Psoas muscle (tissue), 8 donors: ENCODE results near the gene TNFAIP3. TPM values are rescaled to one million over a fixed set of nuclear protein-coding genes. Genes with fewer than 3 reads are reported as not detected.

ENCODE experiments used
- ATAC-seq, 4 donors: fragments of 200-7000 bp; cut with Tn5 transposase; one replicate each; pipeline ENCODE4 v1.9.1; 2020; ENCODE audit warnings: moderate library complexity in 3 of 4, mild to moderate bottlenecking in 2 of 4
- DNase-seq, 2 donors: peaks; one replicate each; pipeline ENCODE4 v3.0.0-alpha.2; 2020
- H3K27ac ChIP-seq: fragments of 200-600 bp; one replicate; pipeline ENCODE4 v1.8.0; 2022
- H3K27me3 ChIP-seq, 3 donors: fragments of 200-600 bp in 1 of 3; one replicate each; pipeline versions ENCODE4 v1.6.1 to v1.8.0; 2013 to 2022; ENCODE audit warnings: low read length in 2 of 3, mild to moderate bottlenecking in 2 of 3, moderate library complexity in 1 of 3; ENCODE audit not compliant: insufficient read depth in 3 of 3
- H3K36me3 ChIP-seq, 2 donors: fragments of 200-600 bp in 1 of 2; one replicate each; pipeline versions ENCODE4 v1.6.1 to v1.8.0; 2013 to 2022; ENCODE audit warnings: low read depth in 1 of 2, mild to moderate bottlenecking in 1 of 2, moderate library complexity in 1 of 2; ENCODE audit not compliant: insufficient read depth in 1 of 2
- H3K4me1 ChIP-seq: fragments of 200-600 bp; one replicate; pipeline ENCODE4 v1.8.0; 2022
- H3K4me3 ChIP-seq: fragments of 200-600 bp; one replicate; pipeline ENCODE4 v1.8.0; 2022; ENCODE audit warnings: mild to moderate bottlenecking
- H3K9me3 ChIP-seq: fragments of 200-600 bp; one replicate; pipeline ENCODE4 v1.8.0; 2022
- WGBS, 3 donors: extraction: QIAGEN DNeasy Blood & Tissue Kit; methylation state at CpG; one replicate each; pipeline versions ENCODE4 v1.1.6 to v1.1.7; 2013; 5-methylcytosine and 5-hydroxymethylcytosine counted together
- intact Hi-C, 2 donors: fragments of 100-400 bp; cut with DNase I; formaldehyde crosslinking; loops; one replicate each; pipeline versions ENCODE4 v1.11.0 to v1.14.2; 2022
- polyA plus RNA-seq, 3 donors: library from polyadenylated mRNA; stranded (reverse); fragments of 200-250 nt; gene quantifications; one replicate each; pipeline ENCODE4 v1.2.3, GENCODE V29; 2013
- total RNA-seq, 4 donors: library from RNA; stranded (reverse); fragmentation: NEBNext Ultra II Directional in 2 of 4; extraction: Animal tissue kit (Norgen Biotek cat#: 25700) in 2 of 4; gene quantifications; one replicate each; pipeline versions ENCODE4 v1.2.1 to v1.2.4, GENCODE V29; 2021 to 2023
- TF ChIP-seq, protein P1 (sequence below): fragments of 200-600 bp; IDR thresholded peaks from one replicate; pipeline ENCODE4 v1.8.0; 2022; ENCODE audit warnings: antibody characterized with exemption
- donor health status: healthy with polysubstance abuse.
- donor health status: DM: no; HTN: no; CAD: no; lungs with moderate emphysema.
- donor health status: Bipolar disorder and iron deficiency.
- donor health status: healthy.
- donor health status: DM: yes; HTN: yes; CAD: no.
- donor health status: DM: no; HTN: no; CAD: no.
- donor health status: DM: no; HTN: no; CAD: no.
- donor health status: DM: yes; HTN: yes; CAD: no.

Gene TNFAIP3
- total and polyA plus RNA-seq, 7 donors, result 2.0 to 12.8 (median 4.3) TPM

DNA sequence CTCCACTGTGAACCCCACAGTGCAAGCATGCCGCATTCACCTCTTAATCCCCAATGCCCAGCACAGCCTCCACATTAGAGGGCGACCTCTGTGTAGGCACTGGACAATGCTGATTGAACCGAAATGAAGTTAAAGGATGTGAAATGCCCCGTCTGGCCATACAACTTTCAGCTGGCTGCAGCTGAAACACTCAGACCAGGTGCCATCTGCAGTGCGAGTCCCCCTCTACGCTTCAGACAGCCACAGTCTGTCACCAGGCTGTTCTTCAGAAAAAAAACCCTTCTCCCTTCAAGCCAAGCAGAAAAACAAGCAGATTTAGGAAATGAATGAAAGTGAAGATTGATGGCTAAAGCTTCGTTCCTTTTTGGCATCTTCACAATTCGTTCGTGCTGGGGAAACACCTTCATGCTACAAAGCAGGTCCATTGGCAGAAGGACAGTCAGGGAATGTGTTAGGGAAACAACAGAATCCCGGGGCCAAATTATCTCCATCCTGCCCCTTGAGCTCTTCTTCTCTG is 44.7 kb downstream of the TNFAIP3 start:
- TF ChIP-seq, protein P1, sequence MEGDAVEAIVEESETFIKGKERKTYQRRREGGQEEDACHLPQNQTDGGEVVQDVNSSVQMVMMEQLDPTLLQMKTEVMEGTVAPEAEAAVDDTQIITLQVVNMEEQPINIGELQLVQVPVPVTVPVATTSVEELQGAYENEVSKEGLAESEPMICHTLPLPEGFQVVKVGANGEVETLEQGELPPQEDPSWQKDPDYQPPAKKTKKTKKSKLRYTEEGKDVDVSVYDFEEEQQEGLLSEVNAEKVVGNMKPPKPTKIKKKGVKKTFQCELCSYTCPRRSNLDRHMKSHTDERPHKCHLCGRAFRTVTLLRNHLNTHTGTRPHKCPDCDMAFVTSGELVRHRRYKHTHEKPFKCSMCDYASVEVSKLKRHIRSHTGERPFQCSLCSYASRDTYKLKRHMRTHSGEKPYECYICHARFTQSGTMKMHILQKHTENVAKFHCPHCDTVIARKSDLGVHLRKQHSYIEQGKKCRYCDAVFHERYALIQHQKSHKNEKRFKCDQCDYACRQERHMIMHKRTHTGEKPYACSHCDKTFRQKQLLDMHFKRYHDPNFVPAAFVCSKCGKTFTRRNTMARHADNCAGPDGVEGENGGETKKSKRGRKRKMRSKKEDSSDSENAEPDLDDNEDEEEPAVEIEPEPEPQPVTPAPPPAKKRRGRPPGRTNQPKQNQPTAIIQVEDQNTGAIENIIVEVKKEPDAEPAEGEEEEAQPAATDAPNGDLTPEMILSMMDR, result no peak
- peaks cover 20% of the 10 kb centered on the region for H3K4me1 ChIP-seq
- no peak overlapping the region for H3K4me3 ChIP-seq
- intact Hi-C loops, result loop anchor here in 1 of 2 donors (5.0 kb wide), 1 partner anchor 39 kb away; no protein-coding TSS in a partner anchor
- DNase-seq (no peak), ATAC-seq (no peak)
- H3K27me3 ChIP-seq, result no peaks in the 10 kb centered on the region
- H3K9me3 ChIP-seq, result peaks cover 3% of the 10 kb centered on the region
- 64 to 67% (median 64%) methylated on average over 10 of the region's 10 CpGs for WGBS, 3 donors
- H3K36me3 ChIP-seq, result no peaks in the 10 kb centered on the region
- no peak overlapping the region for H3K27ac ChIP-seq

DNA sequence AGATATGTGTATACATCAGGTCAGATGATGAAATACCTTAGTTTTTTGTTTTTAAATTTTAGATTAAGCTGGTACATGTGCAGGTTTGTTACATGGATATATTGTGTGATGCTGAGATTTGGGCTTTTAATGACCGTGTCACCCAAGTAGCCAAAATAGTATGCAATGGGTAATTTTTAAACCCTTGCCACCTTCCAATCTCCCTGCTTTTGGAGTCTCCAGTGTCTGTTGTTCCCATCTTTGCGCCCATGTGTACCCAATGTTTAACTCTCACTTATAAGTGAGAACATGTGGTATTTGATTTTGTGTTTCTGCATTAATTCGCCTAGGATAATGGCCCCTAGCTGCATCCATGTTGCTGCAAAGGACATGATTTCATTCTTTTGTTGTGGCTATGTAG is 45.8 kb downstream of the TNFAIP3 start:
- Histone ChIP-seq H3K9me3 (peaks cover 3% of the 10 kb centered on the region), H3K36me3 (no peaks in the 10 kb centered on the region), H3K4me1 (peaks cover 20% of the 10 kb centered on the region), H3K27me3 (no peaks in the 10 kb centered on the region), H3K4me3 (no peak overlapping the region), H3K27ac (no peak overlapping the region)
- no peak for DNase-seq
- 83 to 98% (median 87%) methylated on average over 3 of the region's 3 CpGs for WGBS, 3 donors
- no peak for ATAC-seq
- intact Hi-C loops, result loop anchor here in 1 of 2 donors (5.0 kb wide), 1 partner anchor 41 kb away; no protein-coding TSS in a partner anchor
- TF ChIP-seq, protein P1, result no peak

DNA sequence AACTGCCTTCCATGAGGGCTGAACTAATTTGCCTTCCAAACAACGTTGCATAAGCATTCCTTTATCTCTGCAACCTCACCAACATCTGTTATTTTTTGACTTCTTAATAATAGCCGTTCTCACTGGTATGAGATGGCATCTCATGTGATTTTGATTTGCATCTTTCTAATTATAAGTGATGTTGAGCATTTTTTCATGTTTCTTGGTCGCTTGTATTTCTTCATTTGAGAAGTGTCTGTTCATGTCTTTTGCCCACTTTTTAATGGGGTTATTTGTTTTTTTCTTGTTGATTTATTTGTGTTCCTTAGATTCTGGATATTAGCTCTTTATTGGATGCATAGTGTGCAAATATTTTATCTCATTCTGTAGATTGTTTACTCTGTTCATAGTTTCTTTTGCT is 46.4 kb downstream of the TNFAIP3 start:
- 44 to 58% (median 53%) methylated on average over 3 of the region's 3 CpGs for WGBS, 3 donors
- no peak overlapping the region for H3K27ac ChIP-seq
- ATAC-seq (no peak), DNase-seq (no peak)
- no peaks in the 10 kb centered on the region for H3K36me3 ChIP-seq
- peaks cover 3% of the 10 kb centered on the region for H3K9me3 ChIP-seq
- TF ChIP-seq, protein P1, result no peak
- H3K4me1 ChIP-seq, result peaks cover 20% of the 10 kb centered on the region
- H3K4me3 ChIP-seq, result no peak overlapping the region
- intact Hi-C loops, result loop anchor here in 1 of 2 donors (5.0 kb wide), 1 partner anchor 41 kb away; no protein-coding TSS in a partner anchor
- H3K27me3 ChIP-seq, result no peaks in the 10 kb centered on the region

DNA sequence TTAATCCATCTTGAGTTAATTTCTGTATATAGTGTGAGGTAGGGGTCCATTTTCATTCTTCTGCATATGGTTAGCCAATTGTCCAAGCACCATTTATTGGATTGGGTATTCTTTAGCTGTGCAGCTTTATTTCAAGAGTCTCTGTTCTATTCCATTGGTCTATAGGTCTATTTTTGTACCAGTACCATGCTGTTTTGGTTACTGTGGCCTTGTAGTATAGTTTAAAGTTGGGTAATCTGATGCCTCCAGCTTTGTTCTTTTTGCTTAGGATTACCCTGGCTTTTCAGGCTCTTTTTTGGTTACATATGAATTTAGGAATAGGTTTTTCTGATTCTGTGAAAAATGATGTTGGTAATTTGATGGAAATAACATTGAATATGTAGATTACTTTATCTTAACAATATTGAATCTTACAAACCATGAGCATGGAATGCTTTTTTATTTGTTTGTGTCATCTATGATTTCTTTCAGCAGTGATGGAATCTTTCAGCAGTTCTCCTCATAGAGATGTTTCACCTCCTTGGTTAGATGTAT is 47.0 kb downstream of the TNFAIP3 start:
- H3K4me3 ChIP-seq, result no peak overlapping the region
- DNase-seq, result no peak
- peaks cover 3% of the 10 kb centered on the region for H3K9me3 ChIP-seq
- H3K27ac ChIP-seq, result no peak overlapping the region
- TF ChIP-seq, protein P1, result no peak
- peaks cover 20% of the 10 kb centered on the region for H3K4me1 ChIP-seq
- H3K27me3 ChIP-seq, result no peaks in the 10 kb centered on the region
- no peaks in the 10 kb centered on the region for H3K36me3 ChIP-seq
- intact Hi-C loops, result loop anchor here in 1 of 2 donors (5.0 kb wide), 1 partner anchor 42 kb away; no protein-coding TSS in a partner anchor
- ATAC-seq, result no peak
